Panc1 (cell line): ENCODE measurements around the gene COL6A5.

ENCODE experiments used
- CTCF ChIP-seq: fragments of 450-650 bp; IDR thresholded peaks from 2 replicates; pipeline ENCODE4 v1.5.1; 2017; ENCODE audit warnings: mild to moderate bottlenecking
- POLR2AphosphoS5 ChIP-seq: IDR thresholded peaks from 2 replicates; pipeline ENCODE4 v1.6.1; 2012; ENCODE audit warnings: mild to moderate bottlenecking, low read depth, low read length, moderate library complexity
- SIN3A ChIP-seq: IDR thresholded peaks from 2 replicates; pipeline ENCODE4 v1.6.1; 2012; ENCODE audit warnings: low read depth, mild to moderate bottlenecking, low read length, moderate library complexity, borderline replicate concordance; ENCODE audit not compliant: insufficient read depth

DNA sequence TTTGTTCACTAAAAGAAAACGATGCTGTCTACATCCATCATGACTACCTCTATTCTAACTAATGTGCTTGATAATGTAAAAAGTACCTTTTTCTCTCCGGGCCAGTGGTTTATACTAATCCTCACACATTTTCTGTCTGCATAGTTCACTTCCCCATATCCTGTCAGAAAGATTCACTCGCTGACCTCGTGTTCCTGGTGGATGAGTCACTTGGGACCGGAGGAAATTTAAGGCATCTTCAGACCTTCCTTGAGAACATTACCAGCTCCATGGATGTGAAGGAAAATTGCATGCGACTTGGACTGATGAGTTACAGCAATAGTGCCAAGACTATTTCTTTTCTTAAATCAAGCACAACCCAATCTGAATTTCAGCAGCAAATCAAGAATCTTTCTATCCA is 33.8 kb downstream of the COL6A5 start:
- TF ChIP-seq CTCF (no peak), SIN3A (no peak), POLR2AphosphoS5 (no peak)
